HT1080 (cell line): ENCODE data around the gene TMBIM1. TPM values are rescaled to one million over a fixed set of nuclear protein-coding genes. Genes with fewer than 3 reads are reported as not detected.
"Not testable (repeated sequence)": the region's sequence is repeated elsewhere in the genome, so short reads cannot be mapped to it uniquely, and the experiment has no call there.

ENCODE experiments used
- DNase-seq: peaks from one replicate; pipeline ENCODE4 v3.0.0-alpha.2; 2015; ENCODE audit warnings: low read depth
- total RNA-seq: library from RNA; depleted of rRNA; stranded (reverse); fragments of >200 nt; shearing (Covaris generic); gene quantifications from 2 replicates; pipeline ENCODE4 v1.2.3, GENCODE V29; 2014

The TMBIM1 gene
- total RNA-seq, 1 experiment from 2014 or later = 93.7 TPM

GRCh38 chr2:218291318-218292047 lies 820 bp downstream of the TMBIM1 start:
- DNase-seq = no peak

DNA sequence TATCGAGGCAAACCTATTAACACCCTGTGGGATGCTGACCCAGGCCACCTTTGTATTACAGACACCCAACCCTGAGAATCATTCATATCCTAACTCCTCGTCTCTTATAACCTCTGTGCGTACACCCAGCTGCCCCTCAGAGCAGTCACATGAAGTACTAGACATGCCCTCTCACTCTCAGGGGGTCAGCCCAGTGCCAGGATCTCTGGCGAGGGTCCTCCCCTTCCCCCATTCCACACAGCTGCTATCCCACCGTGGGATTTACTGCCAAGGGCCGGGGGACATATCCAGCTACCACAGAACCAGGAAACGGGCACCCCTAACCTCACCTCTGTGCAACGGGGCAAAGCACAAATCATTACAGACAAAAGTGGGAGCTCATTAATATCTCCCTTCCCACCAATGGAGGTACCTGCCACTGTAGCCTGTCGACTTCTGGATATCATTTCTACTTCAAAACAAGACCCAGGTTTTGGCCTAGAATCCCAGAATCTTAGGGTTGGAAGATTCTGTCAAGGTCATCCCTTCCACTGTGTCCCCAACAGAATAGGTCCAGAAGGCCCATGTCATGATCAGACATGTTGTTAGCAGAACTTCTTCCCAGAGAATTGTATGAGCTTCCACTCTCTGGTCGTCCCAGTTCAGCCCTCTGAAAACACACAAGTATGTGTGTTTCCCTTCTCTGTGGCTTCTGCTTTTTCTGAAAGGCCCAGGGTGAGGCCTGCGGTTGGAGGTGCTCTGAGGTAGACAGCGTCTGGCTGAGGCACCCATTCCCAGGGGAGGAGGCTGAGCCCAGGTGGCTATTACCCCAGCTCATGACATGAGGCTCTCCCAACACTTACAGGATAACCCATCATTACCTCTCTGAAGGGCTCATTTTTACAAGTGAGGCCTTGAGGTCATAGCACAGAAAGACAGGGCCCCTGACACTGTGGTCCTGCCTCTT lies 1.7 kb downstream of the TMBIM1 start:
- no peak for DNase-seq

- no peak for DNase-seq
Observed at GRCh38 chr2:218289639-218290315, 2.5 kb downstream of the TMBIM1 start.

DNA sequence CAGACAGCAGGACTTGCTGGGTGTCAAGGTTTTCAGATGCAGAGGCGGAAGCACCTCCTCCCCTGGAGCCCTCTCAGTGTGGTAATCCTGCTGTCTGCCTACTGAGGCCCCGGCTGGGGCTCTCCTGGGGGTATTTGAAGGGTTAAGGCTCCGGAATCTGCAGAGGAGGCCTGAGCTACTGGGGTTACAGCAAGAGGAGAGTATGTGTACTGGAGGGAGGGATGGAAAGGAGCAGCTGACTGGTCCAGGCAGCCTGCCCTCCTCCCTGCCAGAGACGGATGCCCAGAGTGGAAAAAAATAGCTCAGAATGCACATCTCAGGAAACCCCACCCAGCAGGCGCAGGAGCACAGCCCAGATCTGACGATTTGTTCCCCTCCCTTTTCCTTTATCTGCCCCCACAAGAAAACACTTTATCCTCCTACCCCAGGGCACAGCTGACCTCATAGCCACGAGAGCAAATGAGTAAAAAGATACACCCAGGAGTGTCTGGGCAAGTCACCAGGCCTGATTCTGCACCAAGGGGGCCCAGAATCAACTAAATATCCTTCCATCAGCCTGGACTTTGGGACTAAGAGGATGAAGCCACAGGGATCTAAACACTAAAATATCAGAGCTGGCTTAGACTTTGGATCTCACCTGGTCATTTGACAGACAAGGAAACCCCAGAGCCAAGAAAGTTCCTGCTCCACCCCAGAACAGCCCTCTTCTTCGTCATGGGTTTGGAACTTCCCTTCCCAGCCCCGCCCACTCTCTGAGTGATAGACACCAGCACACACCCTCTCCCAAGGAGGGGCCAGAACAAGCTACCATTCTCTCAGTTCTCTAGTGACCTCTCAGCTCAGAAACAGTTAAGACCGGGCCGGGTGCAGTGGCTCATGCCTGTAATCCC lies 5.5 kb downstream of the TMBIM1 start:
- DNase-seq = peak; percentile 96

- no peak for DNase-seq
Observed at GRCh38 chr2:218285604-218286003, 6.7 kb downstream of the TMBIM1 start.

DNA sequence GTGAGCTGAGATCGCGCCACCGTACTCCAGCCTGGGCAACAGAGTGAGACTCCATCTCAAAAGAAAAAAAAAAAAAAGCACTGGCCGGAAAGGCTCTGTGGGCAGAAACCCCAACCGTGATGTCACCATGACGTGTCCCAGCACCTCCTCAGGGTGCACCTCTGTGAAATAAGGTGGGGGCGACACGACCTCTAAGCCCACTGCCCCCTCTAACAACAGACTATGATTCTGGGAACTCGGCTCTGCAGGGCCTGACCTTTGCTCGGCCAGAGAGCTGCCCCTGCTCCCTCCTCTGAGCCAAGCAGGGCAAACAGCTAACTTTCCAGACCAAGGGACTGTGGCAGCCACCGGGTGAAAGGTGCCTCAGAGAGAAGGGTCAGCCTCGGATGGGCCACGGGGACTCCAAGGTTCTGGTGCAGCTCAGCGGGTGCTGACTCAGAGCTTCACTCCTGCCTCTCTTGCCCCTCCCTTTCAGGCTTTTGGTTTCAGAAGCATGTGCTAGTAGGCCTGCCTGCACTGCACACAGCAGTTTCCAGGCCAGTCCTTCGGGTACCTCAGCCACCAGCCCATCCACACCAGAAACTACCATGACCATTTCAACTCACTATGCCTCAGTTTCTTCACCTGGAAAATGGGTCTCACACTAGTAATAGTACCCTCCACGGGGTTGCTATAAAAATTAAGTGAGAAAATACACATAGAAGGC lies 8.0 kb downstream of the TMBIM1 start:
- peak; percentile 79 for DNase-seq

GRCh38 chr2:218282173-218282991 lies 9.9 kb downstream of the TMBIM1 start:
- no peak for DNase-seq

DNA sequence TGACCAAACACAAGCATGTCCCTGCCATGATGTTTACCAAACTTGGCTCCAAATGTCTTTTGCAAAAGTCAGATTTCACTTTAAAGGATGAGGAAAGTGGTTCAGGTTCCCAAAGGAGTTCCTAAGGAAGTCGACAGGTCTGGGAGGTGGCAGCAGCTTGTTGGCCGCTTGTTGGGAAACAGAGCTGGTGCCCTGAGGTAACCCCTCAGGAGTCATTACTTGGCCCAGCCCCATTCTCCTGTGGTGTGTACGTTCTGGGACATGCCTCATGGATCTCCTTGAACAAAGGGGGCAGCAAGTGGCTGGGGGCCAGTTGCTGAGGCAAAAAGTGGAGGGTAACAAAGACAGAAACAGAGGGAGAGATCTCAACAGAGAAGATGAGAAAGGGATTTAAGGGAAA lies 10.9 kb downstream of the TMBIM1 start:
- no peak for DNase-seq

DNA sequence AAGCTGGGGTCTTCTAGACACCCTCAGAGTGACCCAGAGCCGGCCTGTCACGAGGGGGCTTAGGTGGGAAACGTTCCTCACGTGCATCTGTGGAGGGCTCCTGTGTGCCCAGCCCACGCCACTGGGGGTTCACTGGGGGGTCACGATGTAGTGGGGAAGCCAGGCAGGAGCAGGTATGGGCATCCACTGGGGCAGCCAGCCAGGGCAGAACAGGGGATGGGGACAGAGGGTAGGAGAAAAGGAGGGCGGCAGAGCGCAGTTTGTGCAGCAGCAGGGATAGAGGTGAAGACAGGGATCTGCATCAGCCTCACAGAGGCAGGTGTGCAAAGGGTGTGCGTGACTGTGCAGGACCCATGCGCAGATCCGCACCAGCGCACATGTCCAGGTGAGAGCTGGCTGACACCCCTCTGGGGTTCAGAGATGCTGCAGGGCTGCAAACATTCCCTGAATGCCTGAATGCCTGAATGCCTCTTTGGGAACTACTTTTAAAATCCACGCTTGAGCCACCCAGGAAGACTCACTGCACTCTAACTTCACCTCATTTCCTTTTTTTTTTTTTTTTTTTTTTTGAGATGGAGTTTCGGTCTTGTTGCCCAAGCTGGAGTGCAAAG lies 11.9 kb downstream of the TMBIM1 start:
- no peak for DNase-seq

GRCh38 chr2:218278531-218279360 lies 13.6 kb downstream of the TMBIM1 start:
- DNase-seq = no peak

GRCh38 chr2:218277921-218278320 lies 14.4 kb downstream of the TMBIM1 start:
- DNase-seq = no peak

DNA sequence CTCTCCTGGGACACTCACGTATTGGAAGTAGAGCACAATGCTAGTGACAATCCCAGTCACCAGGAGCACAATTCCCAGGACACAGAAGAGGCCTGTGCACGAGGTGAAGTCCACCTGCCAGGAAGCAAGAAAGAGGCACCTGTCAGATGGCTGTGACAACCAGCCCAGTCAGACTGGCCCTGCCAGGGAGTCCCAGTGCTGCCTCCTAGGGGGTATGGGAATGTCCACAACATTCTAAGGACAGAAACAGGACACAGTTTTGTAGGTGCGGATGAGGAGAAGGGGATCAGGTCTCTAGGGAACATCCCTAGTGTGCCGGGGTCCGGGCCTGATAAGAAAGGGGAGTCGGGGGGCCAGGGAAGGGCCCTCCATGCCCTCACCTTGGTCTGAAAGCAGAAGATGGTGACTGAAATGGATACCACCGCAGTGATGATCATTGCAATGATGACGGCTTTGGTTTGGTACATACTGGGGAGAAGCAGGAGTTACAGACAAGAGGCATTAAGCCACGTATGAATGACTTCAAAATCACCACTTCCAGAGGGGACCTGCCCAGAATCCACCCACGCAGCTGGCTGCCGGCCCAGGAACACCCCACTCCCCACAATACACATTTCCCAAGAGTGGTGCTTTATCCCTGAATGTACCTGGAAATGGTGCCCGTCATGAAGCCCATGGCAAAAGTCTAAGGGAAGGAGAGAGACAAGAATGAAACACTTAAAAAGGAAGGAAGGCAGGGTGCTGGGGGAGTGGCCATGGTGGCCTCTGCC lies 15.1 kb downstream of the TMBIM1 start:
- DNase-seq = no peak

DNA sequence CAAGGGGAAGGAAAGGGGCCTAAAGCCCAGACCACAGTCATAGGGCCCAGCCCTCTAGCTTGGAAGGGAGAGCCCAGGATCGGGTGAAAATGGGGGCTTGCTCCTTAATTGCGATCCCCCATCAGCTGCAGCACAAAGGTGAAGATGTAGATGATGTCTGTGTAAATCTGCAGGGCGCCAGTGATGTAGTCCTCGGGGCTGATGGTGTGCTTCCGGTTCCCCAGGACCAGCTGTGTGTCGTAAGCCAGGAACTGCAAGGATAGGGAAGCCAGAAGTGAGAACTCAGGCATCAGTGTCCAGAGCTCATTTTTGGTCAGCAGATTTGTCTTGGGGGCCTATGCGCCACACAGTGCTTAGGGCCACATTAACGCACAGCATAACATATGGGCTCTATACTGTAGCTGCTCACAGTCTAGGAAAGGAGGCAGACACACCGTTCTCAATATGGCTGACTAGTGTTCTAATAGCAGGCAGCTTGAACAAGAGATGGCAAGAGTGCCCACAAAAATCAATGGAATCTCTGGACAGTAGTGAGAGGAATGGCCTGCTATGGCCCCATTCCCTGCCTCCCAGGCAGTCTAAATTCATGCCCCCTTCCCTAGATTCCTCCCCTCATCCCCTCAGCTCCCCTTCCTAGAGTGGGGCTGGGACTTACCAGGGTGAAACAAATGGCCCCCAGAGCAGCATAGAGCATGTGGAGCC lies 16.8 kb downstream of the TMBIM1 start:
- no peak for DNase-seq

DNA sequence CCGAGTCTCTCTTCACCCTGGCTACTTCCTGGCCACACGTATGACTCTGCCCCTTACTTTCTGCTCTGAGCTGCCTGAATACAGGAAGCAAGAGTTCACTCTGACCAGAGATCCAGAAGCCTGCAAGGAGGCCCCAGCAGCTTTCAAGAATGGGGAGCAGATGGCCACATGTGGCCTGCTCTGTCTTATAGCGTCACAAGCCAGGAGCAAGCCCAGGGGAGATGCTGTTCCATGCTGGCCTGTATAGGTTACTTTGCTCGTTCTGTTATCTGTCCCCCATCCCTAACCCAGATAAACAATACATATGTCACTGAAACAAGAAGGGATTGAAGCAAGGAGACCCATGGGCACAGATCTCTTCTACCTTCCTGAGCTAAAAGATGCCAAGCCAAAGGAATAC lies 17.7 kb downstream of the TMBIM1 start:
- no peak for DNase-seq

GRCh38 chr2:218273908-218274249 lies 18.4 kb downstream of the TMBIM1 start:
- no peak for DNase-seq

- DNase-seq = not testable (repeated sequence)
Observed at GRCh38 chr2:218273214-218273907, 18.9 kb downstream of the TMBIM1 start.
